ENCODE results near the gene SFMBT2.

Gene SFMBT2

GRCh38 chr10:7170626-7171322 is 240.1 kb downstream of the SFMBT2 start:
- DNase-seq, result no peak

GRCh38 chr10:7168414-7168813 is 242.4 kb downstream of the SFMBT2 start:
- no peak for DNase-seq

- DNase-seq, result no peak
These were observed 245.2 kb downstream of the SFMBT2 start for GRCh38 chr10:7165500-7166177.

GRCh38 chr10:7164955-7165354 is 245.9 kb downstream of the SFMBT2 start:
- DNase-seq, result no peak

- DNase-seq, result no peak
These were observed 248.5 kb downstream of the SFMBT2 start for GRCh38 chr10:7162331-7162730.

- DNase-seq, result no peak
These were observed 249.2 kb downstream of the SFMBT2 start for GRCh38 chr10:7161484-7162250.

- DNase-seq, result no peak
These were observed 250.9 kb downstream of the SFMBT2 start for GRCh38 chr10:7159928-7160327.

GRCh38 chr10:7159517-7159916 is 251.3 kb downstream of the SFMBT2 start:
- no peak for DNase-seq

GRCh38 chr10:7157091-7157490 is 253.7 kb downstream of the SFMBT2 start:
- DNase-seq, result no peak

- no peak for DNase-seq
These were observed 257.1 kb downstream of the SFMBT2 start for GRCh38 chr10:7153750-7154149.

GRCh38 chr10:7152982-7153381 is 257.9 kb downstream of the SFMBT2 start:
- no peak for DNase-seq

- no peak for DNase-seq
These were observed 258.5 kb downstream of the SFMBT2 start for GRCh38 chr10:7152341-7152740.

GRCh38 chr10:7151538-7151937 is 259.3 kb downstream of the SFMBT2 start:
- no peak for DNase-seq

GRCh38 chr10:7150349-7150748 is 260.5 kb downstream of the SFMBT2 start:
- no peak for DNase-seq

- DNase-seq, result no peak
These were observed 264.6 kb downstream of the SFMBT2 start for GRCh38 chr10:7146189-7146588.

- DNase-seq, result no peak
These were observed 274.8 kb downstream of the SFMBT2 start for GRCh38 chr10:7136016-7136415.

- DNase-seq, result no peak
These were observed 275.6 kb downstream of the SFMBT2 start for GRCh38 chr10:7135188-7135587.

- no peak for DNase-seq
These were observed 276.4 kb downstream of the SFMBT2 start for GRCh38 chr10:7134448-7134847.

GRCh38 chr10:7133958-7134357 is 276.9 kb downstream of the SFMBT2 start:
- no peak for DNase-seq

GRCh38 chr10:7133278-7133677 is 277.6 kb downstream of the SFMBT2 start:
- DNase-seq, result no peak

- DNase-seq, result no peak
These were observed 280.5 kb downstream of the SFMBT2 start for GRCh38 chr10:7130191-7130911.

GRCh38 chr10:7123774-7124173 is 287.1 kb downstream of the SFMBT2 start:
- no peak for DNase-seq

- no peak for DNase-seq
These were observed 288.3 kb downstream of the SFMBT2 start for GRCh38 chr10:7122561-7122960.

Data from activated CD4-positive, alpha-beta T cell treated with anti-CD3 and anti-CD28 coated beads for 4 hours (primary cell).